T-helper 17 cell (primary cell): ENCODE results near the gene GSDME. TPM values are rescaled to one million over a fixed set of nuclear protein-coding genes. Genes with fewer than 3 reads are reported as not detected.

Source experiments
- ATAC-seq: fragments of 150-1000 bp; cut with Tn5 transposase; 2 replicates; pipeline ENCODE4 v1.10.0; 2021; ENCODE audit warnings: mild to moderate bottlenecking, moderate library complexity
- DNase-seq, 3 donors: peaks; one replicate each; pipeline versions ENCODE4 v3.0.0 to v3.0.0-alpha.2; 2020 to 2021
- H3K9me3 ChIP-seq: one replicate; pipeline ENCODE4 v1.7.0; 2013; ENCODE audit warnings: low read length, mild to moderate bottlenecking; ENCODE audit not compliant: control insufficient read depth, poor library complexity, severe bottlenecking
- H3K27ac Mint-ChIP-seq: one replicate; pipeline ENCODE4 v1.8.0; 2022; ENCODE audit warnings: mild to moderate bottlenecking, moderate library complexity, mixed read lengths
- H3K27me3 Mint-ChIP-seq: one replicate; pipeline ENCODE4 v1.8.0; 2022; ENCODE audit warnings: mixed read lengths
- H3K36me3 Mint-ChIP-seq: one replicate; pipeline ENCODE4 v1.8.0; 2022; ENCODE audit warnings: low read depth, mixed read lengths
- H3K4me1 Mint-ChIP-seq: one replicate; pipeline ENCODE4 v1.8.0; 2022; ENCODE audit warnings: mild to moderate bottlenecking, mixed read lengths
- H3K4me3 Mint-ChIP-seq: one replicate; pipeline ENCODE4 v1.8.0; 2022; ENCODE audit warnings: mild to moderate bottlenecking, moderate library complexity, mixed read lengths
- total RNA-seq, 4 donors: library from RNA in 2 of 4; stranded (reverse) in 2 of 4; gene quantifications; one replicate each; pipeline ENCODE4 v1.2.3 and lab custom pipeline; 2022 to 2026

The GSDME gene
- total RNA-seq, 2 donors from 2014 or later, result 0.75 TPM; not detected in 1

GRCh38 chr7:24685708-24686107, 71.6 kb downstream of the GSDME start:
- Mint-ChIP-seq H3K27ac (no peak overlapping the region), H3K4me1 (peaks cover 2% of the 10 kb centered on the region), H3K27me3 (no peaks in the 10 kb centered on the region), H3K36me3 (peaks cover 10% of the 10 kb centered on the region), H3K4me3 (no peak overlapping the region)
- no peaks in the 10 kb centered on the region for H3K9me3 ChIP-seq
- DNase-seq (no peak), ATAC-seq (no peak)

GRCh38 chr7:24670782-24671181, 86.5 kb downstream of the GSDME start:
- Mint-ChIP-seq H3K4me3 (no peak overlapping the region), H3K4me1 (peaks cover 3% of the 10 kb centered on the region), H3K36me3 (no peaks in the 10 kb centered on the region), H3K27ac (no peak overlapping the region), H3K27me3 (no peaks in the 10 kb centered on the region)
- H3K9me3 ChIP-seq, result no peaks in the 10 kb centered on the region
- no peak for DNase-seq
- ATAC-seq, result no peak

- no peak overlapping the region for H3K4me3 Mint-ChIP-seq
- no peaks in the 10 kb centered on the region for H3K9me3 ChIP-seq
- no peak for DNase-seq
- peak overlapping the region; percentile 19 for H3K27ac Mint-ChIP-seq
- no peaks in the 10 kb centered on the region for H3K27me3 Mint-ChIP-seq
- H3K4me1 Mint-ChIP-seq, result peaks cover 3% of the 10 kb centered on the region
- no peaks in the 10 kb centered on the region for H3K36me3 Mint-ChIP-seq
- ATAC-seq, result no peak
Measured at GRCh38 chr7:24669971-24670591, 87.2 kb downstream of the GSDME start.

- H3K4me3 Mint-ChIP-seq, result no peak overlapping the region
- no peaks in the 10 kb centered on the region for H3K36me3 Mint-ChIP-seq
- peaks cover 3% of the 10 kb centered on the region for H3K4me1 Mint-ChIP-seq
- H3K27ac Mint-ChIP-seq, result peak overlapping the region; percentile 19
- no peaks in the 10 kb centered on the region for H3K9me3 ChIP-seq
- H3K27me3 Mint-ChIP-seq, result no peaks in the 10 kb centered on the region
- DNase-seq, result no peak
- ATAC-seq, result no peak
Measured at GRCh38 chr7:24668927-24669635, 88.2 kb downstream of the GSDME start.

DNA sequence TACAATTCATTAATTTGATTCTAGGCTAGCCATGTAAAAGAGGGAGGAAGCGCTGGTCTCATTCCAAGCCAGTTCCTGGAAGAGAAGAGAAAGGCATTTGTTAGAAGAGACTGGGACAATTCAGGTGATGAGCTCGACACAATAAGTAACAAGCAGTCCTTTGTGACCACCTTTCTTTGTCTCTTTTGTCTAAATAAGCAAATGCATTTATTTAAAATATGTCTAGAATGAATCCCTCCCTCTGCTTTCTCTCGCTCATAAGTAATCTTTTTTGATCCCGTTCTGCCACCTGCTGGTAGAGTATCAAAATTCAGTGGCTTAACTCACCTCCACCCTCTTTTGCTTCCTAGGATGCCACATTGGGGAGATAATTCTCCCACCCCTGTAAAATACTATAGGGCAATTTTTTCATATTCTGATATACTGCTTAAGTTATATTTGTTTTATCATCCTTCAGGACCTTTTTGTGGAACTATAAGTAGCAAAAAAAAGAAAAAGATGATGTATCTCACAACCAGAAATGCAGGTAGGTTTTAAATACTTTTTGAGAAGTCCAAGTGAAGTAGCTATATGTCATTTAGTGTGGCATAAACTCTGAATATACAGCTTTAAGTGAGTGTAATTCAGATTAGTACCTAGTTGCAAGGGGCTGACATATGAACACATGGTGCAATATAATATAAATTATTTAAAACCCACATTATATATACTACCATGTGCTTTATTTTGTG, 91.5 kb downstream of the GSDME start:
- Mint-ChIP-seq H3K36me3 (no peaks in the 10 kb centered on the region), H3K4me1 (peaks cover 3% of the 10 kb centered on the region), H3K27me3 (no peaks in the 10 kb centered on the region), H3K4me3 (no peak overlapping the region), H3K27ac (no peak overlapping the region)
- ATAC-seq (peak; percentile 52), DNase-seq (peak in 1 of 3 donors; percentile 11)
- H3K9me3 ChIP-seq, result no peaks in the 10 kb centered on the region

DNA sequence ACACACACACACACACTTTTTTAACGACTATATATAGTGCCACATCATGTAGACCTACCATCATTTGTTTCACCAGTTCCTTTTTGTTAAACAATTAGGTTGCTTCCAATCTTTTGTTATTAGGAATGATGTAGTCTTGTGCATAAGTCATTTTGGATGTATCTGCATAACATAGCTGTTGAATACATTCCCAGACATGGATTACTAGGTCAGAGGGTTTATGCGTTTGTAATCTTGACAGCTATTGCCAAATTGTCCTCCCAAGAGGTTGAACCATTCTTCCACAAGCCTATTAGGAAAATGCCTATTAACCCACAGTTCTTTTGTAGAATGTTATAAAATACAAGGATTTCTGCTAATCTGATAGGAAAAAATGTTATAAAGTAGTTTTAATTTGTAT, 96.7 kb downstream of the GSDME start:
- Mint-ChIP-seq H3K27me3 (no peaks in the 10 kb centered on the region), H3K4me1 (peaks cover 5% of the 10 kb centered on the region), H3K27ac (no peak overlapping the region), H3K4me3 (no peak overlapping the region), H3K36me3 (peaks cover 2% of the 10 kb centered on the region)
- no peak for ATAC-seq
- H3K9me3 ChIP-seq, result no peaks in the 10 kb centered on the region
- DNase-seq, result no peak

DNA sequence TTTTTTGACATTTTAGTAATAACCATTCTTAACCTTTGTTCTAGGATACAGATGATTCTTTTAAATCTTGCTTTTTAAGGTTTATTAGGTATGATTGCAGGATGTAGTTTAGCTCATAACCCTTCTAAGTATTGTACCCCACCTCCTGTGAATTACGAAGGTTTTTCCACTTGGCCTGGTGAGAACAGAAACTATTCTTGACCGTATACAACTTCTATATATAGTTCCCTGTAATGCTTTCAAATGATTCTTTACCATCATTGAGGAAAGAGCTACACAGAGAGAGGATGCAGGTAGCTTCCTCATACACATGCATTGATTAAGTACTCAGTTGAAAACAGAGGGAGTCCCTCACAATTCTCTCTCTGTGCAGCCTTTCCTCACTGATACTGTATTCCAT, 97.8 kb downstream of the GSDME start:
- H3K9me3 ChIP-seq, result no peaks in the 10 kb centered on the region
- H3K27me3 Mint-ChIP-seq, result no peaks in the 10 kb centered on the region
- no peak overlapping the region for H3K27ac Mint-ChIP-seq
- H3K4me3 Mint-ChIP-seq, result no peak overlapping the region
- DNase-seq (no peak), ATAC-seq (no peak)
- peaks cover 2% of the 10 kb centered on the region for H3K36me3 Mint-ChIP-seq
- peaks cover 8% of the 10 kb centered on the region for H3K4me1 Mint-ChIP-seq

DNA sequence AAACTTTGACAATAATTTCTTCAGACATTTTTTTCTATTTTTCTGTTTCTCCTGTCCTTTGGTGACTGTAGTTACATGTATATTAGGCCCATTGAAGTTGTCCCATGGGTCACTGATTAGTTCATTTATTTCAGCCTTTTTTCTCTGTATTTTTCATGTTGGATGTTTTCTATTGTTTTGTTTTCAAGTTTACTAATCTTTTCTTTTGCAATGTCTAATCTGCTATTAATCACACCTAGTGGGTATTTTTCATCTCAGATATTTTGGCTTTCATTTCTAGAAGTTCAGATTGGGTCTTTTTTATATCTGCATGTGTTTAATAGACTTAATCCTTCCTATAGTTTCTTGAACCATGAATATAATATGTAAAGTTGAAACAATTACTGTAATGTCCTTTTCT, 99.3 kb downstream of the GSDME start:
- H3K4me3 Mint-ChIP-seq, result no peak overlapping the region
- no peak for DNase-seq
- no peak overlapping the region for H3K27ac Mint-ChIP-seq
- H3K4me1 Mint-ChIP-seq, result peaks cover 12% of the 10 kb centered on the region
- ATAC-seq, result no peak
- H3K36me3 Mint-ChIP-seq, result peaks cover 2% of the 10 kb centered on the region
- H3K9me3 ChIP-seq, result no peaks in the 10 kb centered on the region
- H3K27me3 Mint-ChIP-seq, result no peaks in the 10 kb centered on the region

DNA sequence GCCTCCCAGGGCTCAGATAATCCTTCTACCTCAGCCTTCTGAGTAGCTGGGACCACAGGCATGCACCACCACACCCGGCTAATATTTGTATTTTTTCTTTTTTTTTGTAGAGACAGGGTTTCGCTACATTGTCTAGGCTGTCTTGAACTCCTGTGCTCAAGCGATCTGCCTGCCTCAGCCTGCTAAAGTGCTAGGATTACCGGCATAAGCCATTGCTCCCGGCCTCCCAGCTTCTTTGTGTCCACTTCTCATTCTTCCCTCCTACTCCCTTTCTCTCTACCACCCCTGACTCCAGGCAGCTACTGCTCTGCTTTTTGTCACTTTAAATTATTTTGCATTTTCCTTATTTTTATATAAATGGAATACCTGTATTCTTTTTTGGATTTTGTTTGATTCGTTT, 100.7 kb downstream of the GSDME start:
- no peak for DNase-seq
- Mint-ChIP-seq H3K4me1 (peaks cover 16% of the 10 kb centered on the region), H3K27ac (no peak overlapping the region), H3K4me3 (no peak overlapping the region), H3K27me3 (no peaks in the 10 kb centered on the region), H3K36me3 (peaks cover 2% of the 10 kb centered on the region)
- H3K9me3 ChIP-seq, result no peaks in the 10 kb centered on the region
- no peak for ATAC-seq

GRCh38 chr7:24654305-24654704, 103.0 kb downstream of the GSDME start:
- Mint-ChIP-seq H3K4me3 (no peak overlapping the region), H3K36me3 (no peaks in the 10 kb centered on the region), H3K27ac (no peak overlapping the region), H3K27me3 (no peaks in the 10 kb centered on the region), H3K4me1 (peaks cover 10% of the 10 kb centered on the region)
- ATAC-seq, result no peak
- H3K9me3 ChIP-seq, result no peaks in the 10 kb centered on the region
- no peak for DNase-seq

DNA sequence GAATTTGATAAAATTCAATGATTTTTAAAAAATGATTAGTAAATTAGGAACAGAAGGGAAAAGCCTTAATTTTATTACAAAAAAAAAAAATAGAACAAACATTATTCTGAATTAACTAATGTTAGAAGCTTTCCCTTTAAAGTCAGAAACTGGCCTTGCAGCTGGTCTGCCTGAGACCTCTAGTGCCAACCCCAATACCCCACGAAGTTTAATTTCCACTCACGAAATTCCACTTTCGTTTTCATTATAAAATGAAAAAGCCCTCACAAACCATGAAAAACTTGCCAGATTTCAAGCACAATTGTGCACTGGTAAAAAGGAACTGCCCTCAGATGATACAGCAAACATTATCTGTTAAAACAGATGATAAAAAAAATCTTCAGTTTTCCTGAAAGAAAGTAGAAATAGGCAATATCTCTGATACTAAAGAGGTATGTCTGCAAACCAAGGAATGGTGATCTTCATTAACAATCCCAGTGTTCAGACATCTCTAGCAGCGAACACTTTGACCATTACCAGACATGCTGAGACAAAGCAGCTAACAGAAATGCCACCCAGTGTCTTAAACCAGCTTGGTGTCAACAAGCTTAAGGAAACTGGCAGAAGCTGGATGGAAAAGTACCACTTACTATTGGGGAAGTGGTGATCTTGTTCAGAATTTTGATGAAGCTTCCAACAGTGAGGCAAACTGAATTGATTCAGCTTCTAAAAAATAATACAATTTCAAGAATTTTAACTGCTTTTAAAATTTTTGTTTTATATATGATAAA, 103.8 kb downstream of the GSDME start:
- H3K9me3 ChIP-seq, result no peaks in the 10 kb centered on the region
- Mint-ChIP-seq H3K4me3 (peak overlapping the region; percentile 60), H3K27me3 (no peaks in the 10 kb centered on the region), H3K27ac (peak overlapping the region; percentile 37), H3K4me1 (peaks cover 10% of the 10 kb centered on the region), H3K36me3 (no peaks in the 10 kb centered on the region)
- DNase-seq, result no peak
- ATAC-seq, result no peak

DNA sequence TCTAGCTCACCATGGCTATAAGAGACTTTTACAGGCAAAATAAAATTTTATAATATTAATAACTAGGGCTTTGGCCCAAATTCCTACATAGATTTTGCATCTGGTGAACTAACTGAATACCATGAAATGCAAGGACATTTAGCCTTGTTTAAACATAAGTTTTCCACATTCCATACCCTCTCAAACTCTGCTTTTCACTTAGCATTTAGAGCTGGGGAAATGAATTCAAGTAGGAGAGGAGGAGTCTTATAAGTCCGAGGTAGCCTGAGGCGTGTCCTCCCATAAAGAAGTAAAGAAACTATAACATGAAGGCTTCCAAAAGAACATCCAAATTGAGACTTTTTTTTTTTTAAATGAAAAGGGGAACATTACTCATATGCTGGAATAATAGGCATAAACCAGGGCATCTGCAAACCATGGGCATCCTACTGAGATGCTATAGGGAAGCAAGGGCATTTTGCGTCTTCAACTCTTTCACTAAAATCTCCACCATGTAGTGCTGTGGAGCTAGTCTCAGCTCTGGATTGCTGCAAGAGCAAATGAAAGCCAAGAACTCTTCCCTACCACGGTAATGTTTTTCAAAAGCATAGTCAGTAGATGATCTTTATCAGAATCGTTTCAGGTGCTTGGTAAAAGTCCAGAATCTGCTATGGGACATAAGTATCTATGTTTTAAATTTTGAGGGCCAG, 104.9 kb downstream of the GSDME start:
- Mint-ChIP-seq H3K27me3 (no peaks in the 10 kb centered on the region), H3K36me3 (no peaks in the 10 kb centered on the region), H3K27ac (peak overlapping the region; percentile 37), H3K4me3 (no peak overlapping the region), H3K4me1 (peaks cover 10% of the 10 kb centered on the region)
- ATAC-seq (no peak), DNase-seq (no peak)
- H3K9me3 ChIP-seq, result no peaks in the 10 kb centered on the region
